Measurements from ENCODE around the gene PDXK.

GRCh38 chr21:43808832-43809251 lies 89.9 kb downstream of the PDXK start:
- TF ChIP-seq YY1 (IDR thresholded peaks at IDR 0.05; ENCODE audit: low read depth) (no peak), NFIC (IDR thresholded peaks at IDR 0.05) (no peak), ZBTB7A (IDR thresholded peaks at IDR 0.05; ENCODE audit: low read depth) (no peak), TAF1 (IDR thresholded peaks at IDR 0.05; ENCODE audit: low read depth) (no peak), EP300 (IDR thresholded peaks at IDR 0.05; ENCODE audit: borderline replicate concordance) (no peak), CEBPB (IDR thresholded peaks at IDR 0.05) (no peak), REST (IDR thresholded peaks at IDR 0.05; ENCODE audit: low read depth) (no peak), CREB1 (IDR thresholded peaks at IDR 0.05; ENCODE audit: low read depth) (no peak), USF1 (IDR thresholded peaks at IDR 0.05) (no peak), EGR1 (IDR thresholded peaks at IDR 0.05) (no peak), FOXM1 (IDR thresholded peaks at IDR 0.05; ENCODE audit: borderline replicate concordance, low read depth) (no peak)

Data from Ishikawa (cell line).